VCaP (cell line): ENCODE measurements around the gene LSR.

Experiments
- H3K27ac ChIP-seq: fragments of 450-650 bp; 2 replicates; pipeline ENCODE4 v1.5.1; 2017
- TF ChIP-seq, protein P1 (sequence below): fragments of 450-650 bp; conservative IDR thresholded peaks from 2 replicates; pipeline ENCODE4 v1.5.1; 2017; ENCODE audit warnings: mild to moderate bottlenecking, moderate library complexity

LSR gene

GRCh38 chr19:35241417-35241816, 7.4 kb upstream of the LSR start:
- TF ChIP-seq, protein P1, sequence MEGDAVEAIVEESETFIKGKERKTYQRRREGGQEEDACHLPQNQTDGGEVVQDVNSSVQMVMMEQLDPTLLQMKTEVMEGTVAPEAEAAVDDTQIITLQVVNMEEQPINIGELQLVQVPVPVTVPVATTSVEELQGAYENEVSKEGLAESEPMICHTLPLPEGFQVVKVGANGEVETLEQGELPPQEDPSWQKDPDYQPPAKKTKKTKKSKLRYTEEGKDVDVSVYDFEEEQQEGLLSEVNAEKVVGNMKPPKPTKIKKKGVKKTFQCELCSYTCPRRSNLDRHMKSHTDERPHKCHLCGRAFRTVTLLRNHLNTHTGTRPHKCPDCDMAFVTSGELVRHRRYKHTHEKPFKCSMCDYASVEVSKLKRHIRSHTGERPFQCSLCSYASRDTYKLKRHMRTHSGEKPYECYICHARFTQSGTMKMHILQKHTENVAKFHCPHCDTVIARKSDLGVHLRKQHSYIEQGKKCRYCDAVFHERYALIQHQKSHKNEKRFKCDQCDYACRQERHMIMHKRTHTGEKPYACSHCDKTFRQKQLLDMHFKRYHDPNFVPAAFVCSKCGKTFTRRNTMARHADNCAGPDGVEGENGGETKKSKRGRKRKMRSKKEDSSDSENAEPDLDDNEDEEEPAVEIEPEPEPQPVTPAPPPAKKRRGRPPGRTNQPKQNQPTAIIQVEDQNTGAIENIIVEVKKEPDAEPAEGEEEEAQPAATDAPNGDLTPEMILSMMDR: no peak
- no peak overlapping the region for H3K27ac ChIP-seq

GRCh38 chr19:35246466-35247092, 2.2 kb upstream of the LSR start:
- H3K27ac ChIP-seq: peak overlapping the region; percentile 100
- TF ChIP-seq, protein P1: no peak

- TF ChIP-seq, protein P1: peak; percentile 78
- H3K27ac ChIP-seq: peak overlapping the region; percentile 100
Observed at GRCh38 chr19:35247526-35248309, 1.1 kb upstream of the LSR start.

- TF ChIP-seq, protein P1: no peak
- peak overlapping the region; percentile 100 for H3K27ac ChIP-seq
Observed at GRCh38 chr19:35249146-35249847, 495 bp downstream of the LSR start.

GRCh38 chr19:35249848-35250711, 1.3 kb downstream of the LSR start:
- TF ChIP-seq, protein P1: no peak
- peak overlapping the region; percentile 100 for H3K27ac ChIP-seq

DNA sequence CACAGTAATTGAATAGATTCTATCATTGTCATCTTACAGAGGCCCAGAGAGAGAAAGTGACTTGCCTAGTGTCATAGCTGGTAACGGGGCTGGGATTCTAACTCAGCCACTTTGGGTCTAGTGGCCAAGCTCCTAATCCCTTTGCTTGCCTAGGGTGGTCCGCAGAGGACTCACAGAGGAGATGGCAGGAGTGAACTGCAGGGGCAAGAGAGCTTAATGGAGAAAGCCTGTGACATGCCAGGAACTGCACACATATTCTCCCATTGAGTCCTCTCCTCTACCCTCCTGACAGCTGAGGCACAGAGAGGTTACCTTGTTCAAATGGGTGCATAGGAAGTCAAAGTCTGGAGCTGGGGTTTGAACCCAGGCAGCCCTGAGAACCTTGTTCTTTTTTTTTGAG, 2.7 kb downstream of the LSR start:
- no peak overlapping the region for H3K27ac ChIP-seq
- TF ChIP-seq, protein P1: no peak
